ENCODE measurements around the gene CSH2.
"Not testable (repeated sequence)": the region's sequence is repeated elsewhere in the genome, so short reads cannot be mapped to it uniquely, and the experiment has no call there.

Gene CSH2

DNA sequence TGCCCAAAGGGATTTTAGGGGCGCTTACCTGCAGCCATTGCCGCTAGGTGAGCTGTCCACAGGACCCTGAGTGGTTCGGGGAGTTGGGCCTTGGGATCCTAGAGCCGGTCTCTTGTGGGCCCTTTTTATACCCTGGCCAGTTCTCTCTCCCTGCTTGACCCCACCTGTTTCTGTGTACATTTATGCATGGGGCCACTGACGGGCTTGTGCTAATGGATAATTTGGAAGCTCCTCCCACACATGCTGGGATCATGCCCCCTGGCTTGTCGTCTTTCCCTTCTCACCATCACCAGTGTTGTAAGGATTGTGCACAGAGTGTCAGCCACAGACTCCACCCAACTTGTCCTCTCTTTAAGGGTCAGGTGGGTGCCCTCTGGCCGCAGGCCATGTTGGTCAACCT, at the start of gene CSH2:
Gene CSH2, minus strand, starts transcription at position 101 of the 400 bp plus-strand sequence. Its CDS starts 63 bp downstream, at position 38.
- FAIRE-seq, result not testable (repeated sequence)

DNA sequence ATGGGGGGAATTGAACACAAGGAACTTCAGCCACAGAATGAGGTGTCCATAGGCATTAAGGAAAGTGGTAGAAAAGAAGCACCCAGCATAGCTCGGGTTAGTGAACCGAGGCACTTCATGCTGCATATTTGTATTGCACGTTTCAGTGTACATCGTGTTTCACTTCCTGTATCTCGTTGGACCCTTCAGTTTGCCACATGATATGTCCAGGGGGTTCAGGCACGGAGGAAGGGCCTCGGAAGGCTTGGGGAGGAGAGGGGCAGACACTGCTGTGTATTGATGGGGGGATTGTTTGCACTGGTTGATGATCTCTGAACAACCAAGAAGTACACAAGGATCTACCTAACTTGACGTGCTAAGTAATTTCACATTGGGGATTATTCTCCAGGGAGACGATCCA, 48.9 kb upstream of the CSH2 start:
- not testable (repeated sequence) for FAIRE-seq

DNA sequence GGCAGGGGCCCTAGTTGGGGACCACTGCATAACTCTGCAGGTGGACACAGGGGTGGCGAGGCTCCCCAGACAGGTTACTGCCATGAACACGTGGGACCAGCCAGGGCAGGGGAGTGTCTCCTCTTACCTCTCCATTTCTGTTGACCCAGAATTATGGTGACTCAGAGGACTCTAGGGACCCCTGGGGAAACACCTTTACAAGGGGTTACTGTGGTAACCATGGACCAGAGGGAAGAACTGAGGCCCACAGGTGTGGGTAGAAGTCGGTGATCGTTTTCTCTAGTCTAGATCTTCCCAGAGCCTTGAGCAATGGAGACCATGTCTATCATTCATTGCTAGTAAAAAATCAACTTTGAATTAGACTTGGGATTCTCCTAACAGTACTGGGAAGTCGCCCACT, 47.3 kb upstream of the CSH2 start:
- not testable (repeated sequence) for FAIRE-seq

DNA sequence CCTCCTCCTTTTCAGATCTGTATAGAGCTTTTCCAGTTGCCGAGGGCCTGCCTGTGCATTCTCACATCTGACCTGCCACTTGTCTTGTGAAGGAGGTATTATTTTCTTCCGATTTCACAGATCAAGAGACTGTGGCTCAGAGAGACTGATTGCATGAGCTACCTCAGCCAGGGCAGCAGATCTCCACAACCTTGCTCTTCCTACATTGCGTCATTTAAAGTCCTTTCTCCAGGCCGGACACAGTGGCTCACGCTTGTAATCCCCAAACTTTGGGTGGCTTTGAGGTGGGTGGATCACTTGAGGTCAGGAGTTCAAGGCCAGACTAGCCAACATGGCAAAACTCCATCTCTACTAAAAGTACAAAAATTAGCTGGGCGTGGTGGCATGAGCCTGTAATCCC, 46.6 kb upstream of the CSH2 start:
- FAIRE-seq, result not testable (repeated sequence)

DNA sequence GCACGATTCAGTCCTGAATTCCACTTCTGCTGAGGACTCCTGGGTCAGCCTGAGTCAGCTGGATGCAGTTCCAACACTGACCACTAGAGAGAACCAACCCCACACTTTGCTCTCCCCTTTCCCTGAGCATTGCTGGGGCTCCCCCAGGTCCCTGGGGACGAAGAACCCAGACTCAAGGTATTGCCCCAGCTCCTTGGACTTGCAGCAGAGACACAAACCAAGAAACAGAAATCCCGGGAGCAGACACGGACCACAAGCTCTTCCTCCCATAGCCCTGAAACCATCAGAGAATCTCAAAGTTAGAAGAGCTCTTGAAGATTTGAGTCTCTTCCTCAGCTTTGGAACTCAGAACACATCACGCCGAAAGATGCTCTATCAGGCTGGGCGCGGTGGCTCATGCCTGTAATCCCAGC, 45.8 kb upstream of the CSH2 start:
- no peak for FAIRE-seq

DNA sequence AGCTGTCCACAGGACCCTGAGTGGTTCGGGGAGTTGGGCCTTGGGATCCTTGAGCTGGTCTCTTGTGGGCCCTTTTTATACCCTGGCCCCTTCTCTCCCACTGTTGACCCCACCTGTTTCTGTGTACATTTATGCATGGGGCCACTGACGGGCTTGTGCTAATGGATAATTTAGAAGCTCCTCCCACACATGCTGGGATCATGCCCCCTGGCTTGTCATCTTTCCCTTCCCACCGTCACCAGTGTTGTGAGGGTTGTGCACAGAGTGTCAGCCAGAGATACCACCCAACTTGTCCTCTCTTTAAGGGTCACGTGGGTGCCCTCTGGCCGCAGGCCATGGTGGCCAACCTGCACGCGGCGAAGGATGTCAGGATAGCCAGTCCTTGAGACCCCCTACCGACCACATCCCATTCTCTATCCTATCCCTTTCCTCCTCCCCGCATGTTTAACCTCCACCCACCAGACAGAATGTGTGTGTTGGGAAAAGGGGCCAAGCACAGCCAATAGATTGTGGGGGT, 45.4 kb upstream of the CSH2 start, which contains the start of gene GH1:
Gene GH1, minus strand, starts transcription at position 51 of the 517 bp plus-strand sequence. CDS start 63 bp downstream, outside the sequence.
- not testable (repeated sequence) for FAIRE-seq

DNA sequence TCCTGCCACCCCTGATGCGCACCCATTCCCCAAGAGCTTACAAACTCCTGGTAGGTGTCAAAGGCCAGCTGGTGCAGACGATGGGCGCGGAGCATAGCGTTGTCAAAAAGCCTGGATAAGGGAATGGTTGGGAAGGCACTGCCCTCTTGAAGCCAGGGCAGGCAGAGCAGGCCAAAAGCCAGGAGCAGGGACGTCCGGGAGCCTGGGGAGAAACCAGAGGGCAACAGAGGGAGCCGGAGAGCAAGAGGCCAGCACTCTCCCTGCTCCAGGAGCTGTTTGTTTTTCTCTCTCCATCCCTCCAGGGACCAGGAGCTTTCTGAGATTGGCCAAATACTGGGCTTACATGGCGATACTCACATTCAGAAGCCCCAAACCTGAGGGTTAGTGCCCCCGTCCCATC, 44.8 kb upstream of the CSH2 start:
- no peak for FAIRE-seq

DNA sequence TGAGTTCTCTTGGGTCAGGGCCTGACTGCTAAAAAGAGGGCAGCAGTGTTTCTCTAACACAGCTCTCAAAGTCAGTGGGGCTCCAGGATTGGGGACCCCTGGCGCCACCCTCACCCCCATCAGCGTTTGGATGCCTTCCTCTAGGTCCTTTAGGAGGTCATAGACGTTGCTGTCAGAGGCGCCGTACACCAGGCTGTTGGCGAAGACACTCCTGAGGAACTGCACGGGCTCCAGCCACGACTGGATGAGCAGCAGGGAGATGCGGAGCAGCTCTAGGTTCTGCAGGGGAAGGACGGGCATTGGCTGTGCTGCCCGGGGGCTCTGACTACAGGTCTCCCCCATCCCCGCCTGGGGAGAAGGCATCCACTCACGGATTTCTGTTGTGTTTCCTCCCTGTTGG, 44.2 kb upstream of the CSH2 start:
- FAIRE-seq, result no peak

DNA sequence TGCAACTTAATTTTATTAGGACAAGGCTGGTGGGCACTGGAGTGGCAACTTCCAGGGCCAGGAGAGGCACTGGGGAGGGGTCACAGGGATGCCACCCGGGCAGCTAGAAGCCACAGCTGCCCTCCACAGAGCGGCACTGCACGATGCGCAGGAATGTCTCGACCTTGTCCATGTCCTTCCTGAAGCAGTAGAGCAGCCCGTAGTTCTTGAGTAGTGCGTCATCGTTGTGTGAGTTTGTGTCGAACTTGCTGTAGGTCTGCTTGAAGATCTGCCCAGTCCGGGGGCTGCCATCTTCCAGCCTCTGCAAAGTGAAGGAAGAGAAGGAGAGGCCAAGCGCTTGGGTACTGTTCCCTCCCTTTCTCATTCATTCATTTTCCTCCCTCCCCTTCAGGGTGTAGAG, 43.7 kb upstream of the CSH2 start:
- FAIRE-seq, result not testable (repeated sequence)

DNA sequence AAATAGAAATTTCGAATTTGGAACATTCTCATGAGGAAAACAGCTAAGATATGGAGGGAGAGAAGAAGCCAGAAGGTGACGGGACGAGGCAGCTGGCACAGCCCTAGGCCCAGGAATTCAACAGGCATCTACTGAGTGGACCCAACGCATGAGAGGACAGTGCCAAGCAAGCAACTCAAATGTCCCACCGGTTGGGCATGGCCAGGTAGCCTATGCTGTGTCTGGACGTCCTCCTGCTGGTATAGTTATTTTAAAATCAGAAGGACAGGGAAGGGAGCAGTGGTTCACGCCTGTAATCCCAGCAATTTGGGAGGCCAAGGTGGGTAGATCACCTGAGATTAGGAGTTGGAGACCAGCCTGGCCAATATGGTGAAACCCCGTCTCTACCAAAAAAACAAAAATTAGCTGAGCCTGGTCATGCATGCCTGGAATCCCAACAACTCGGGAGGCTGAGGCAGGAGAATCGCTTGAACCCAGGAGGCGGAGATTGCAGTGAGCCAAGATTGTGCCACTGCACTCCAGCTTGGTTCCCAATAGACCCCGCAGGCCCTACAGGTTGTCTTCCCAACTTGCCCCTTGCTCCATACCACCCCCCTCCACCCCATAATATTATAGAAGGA, 43.2 kb upstream of the CSH2 start:
- no peak for FAIRE-seq

DNA sequence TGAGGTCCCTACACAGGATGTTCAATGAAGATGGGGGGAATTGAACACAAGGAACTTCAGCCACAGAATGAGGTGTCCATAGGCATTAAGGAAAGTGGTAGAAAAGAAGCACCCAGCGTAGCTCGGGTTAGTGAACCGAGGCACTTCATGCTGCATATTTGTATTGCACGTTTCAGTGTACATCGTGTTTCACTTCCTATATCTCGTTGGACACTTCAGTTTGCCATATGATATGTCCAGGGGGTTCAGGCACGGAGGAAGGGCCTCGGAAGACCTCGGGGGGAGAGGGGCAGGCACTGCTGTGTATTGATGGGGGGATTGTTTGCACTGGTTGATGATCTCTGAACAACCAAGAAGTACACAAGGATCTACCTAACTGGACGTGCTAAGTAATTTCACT, 42.3 kb upstream of the CSH2 start:
- FAIRE-seq, result not testable (repeated sequence)

DNA sequence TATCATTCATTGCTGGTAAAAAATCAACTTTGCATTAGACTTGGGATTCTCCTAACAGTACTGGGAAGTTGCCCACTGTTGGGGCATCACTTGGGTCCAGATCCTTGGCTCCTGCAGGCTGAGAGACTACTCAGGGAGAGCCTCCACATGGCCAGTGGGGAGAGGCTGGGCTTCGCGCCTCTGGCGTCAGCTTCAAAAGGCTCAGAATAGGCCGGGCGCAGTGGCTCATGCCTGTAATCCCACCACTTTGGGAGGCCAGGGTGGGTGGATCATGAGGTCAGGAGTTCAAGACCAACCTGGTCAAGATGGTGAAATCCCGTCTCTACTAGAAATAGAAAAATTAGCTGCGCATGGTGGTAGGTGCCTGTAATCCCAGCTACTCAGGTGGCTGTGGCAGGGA, 41.0 kb upstream of the CSH2 start:
- no peak for FAIRE-seq

DNA sequence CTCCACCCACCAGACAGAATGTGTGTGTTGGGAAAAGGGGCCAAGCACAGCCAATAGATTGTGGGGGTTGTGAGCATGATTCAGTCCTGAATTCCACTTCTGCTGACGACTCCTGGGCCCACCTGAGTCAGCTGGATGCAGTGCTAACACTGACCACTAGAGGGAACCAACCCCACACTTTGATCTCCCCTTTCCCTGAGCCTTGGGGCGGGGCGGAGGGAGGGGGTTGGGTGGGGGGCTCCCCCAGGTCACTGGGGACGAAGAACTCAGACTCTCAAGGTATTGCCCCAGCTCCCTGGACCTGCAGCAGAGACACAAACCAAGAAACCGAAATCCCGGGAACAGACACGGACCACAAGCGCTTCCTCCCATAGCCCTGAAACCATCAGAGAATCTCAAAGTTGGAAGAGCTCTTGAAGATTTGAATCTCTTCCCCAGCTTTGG, 38.2 kb upstream of the CSH2 start:
- no peak for FAIRE-seq

DNA sequence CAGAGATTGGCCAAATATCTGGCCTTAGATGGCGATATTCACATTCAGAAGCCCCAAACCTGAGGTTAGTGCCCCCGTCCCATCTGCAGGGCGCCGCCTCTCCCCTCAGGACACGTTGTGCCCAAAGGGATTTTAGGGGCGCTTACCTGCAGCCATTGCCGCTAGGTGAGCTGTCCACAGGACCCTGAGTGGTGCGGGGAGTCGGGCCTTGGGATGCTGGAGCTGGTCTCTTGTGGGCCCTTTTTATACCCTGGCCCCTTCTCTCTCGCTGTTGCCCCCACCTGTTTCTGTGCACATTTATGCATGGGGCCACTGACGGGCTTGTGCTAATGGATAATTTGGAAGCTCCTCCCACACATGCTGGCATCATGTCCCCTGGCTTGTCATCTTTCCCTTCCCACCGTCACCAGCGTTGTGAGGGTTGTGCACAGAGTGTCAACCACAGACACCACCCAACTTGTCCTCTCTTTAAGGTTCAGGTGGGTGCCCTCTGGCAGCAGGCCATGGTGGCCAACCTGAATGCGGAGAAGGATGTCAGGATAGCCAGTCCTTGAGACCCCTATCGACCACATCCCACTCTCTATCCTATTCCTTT, 37.7 kb upstream of the CSH2 start, which contains the start of gene CSHL1:
Gene CSHL1, minus strand, starts transcription at position 218 of the 595 bp plus-strand sequence. Its CDS starts 62 bp downstream, at position 156.
- FAIRE-seq, result no peak

DNA sequence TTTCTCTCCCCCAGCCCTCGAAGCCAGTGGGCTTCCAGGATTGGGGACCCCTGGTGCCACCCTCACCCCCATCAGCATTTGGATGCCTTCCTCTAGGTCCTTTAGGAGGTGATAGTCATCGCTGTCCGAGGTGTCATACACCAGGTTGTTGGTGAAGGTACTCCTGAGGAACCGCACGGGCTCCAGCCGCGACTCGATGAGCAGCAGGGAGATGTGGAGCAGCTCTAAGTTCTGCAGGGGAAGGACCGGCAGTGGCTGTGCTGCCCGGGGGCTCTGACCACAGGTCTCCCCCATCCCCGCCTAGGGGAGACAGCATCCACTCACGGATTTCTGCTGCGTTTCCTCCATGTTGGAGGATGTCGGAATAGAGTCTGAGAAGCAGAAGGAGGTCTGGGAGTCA, 36.6 kb upstream of the CSH2 start:
- FAIRE-seq, result no peak

DNA sequence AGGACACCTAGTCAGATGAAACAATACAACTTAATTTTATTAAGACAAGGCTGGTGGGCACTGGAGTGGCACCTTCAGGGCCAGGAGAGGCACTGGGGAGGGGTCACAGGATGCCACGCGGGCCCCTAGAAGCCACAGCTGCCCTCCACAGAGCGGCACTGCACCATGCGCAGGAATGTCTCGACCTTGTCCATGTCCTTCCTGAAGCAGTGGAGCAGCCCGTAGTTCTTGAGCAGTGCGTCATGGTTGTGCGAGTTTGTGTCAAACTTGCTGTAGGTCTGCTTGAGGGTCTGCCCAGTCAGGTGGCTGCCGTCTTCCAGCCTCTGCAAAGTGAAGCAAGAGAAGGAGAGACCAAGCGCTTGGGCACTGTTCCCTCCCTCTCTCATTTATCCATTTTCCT, 36.1 kb upstream of the CSH2 start:
- not testable (repeated sequence) for FAIRE-seq

DNA sequence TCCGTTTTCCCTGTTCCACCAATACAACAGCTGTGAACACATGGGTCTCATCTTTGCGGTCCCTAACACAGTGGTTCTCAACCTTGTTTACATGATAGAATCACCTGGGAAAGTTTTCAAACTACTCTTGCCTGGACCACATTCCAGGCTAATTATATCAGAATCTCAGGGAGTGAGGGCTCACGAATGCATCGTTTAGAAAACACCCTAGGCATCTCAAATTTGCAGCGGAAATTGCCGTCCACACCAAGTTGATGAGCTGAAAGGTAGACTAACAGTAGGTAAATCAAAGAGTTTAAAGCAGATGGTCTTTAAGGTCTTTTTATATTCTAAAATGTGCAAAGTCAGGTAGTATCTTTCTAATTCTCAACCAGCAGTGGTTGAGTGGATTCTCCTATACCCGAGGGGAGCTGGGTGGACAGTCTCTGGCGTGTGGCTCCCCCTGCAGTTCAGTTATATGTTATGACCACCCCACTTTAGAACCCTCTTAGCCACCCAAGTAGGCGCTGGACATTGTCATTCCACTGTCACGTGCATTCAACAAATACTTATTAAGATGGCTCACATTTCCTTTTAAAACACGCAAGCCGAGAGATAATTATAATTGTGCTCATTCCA, 33.8 kb upstream of the CSH2 start:
- not testable (repeated sequence) for FAIRE-seq

DNA sequence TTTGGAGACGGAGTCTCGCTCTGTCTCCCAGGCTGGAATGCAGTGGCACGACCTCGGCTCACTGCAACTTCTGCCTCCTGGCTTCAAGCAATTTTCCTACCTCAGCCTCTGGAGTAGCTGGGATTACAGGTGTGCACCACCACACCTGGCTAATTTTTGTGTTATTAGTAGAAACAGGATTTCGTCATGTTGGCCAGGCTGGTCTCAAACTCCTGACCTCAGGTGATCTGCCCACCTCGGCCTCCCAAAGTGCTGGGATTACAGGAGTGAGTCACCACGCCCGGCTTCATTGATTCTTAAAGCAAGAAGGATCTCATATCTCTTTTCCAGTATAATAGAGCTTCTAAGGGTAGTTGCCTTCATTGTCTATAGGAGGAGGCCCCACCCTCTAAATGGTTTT, 31.3 kb upstream of the CSH2 start:
- FAIRE-seq, result not testable (repeated sequence)

DNA sequence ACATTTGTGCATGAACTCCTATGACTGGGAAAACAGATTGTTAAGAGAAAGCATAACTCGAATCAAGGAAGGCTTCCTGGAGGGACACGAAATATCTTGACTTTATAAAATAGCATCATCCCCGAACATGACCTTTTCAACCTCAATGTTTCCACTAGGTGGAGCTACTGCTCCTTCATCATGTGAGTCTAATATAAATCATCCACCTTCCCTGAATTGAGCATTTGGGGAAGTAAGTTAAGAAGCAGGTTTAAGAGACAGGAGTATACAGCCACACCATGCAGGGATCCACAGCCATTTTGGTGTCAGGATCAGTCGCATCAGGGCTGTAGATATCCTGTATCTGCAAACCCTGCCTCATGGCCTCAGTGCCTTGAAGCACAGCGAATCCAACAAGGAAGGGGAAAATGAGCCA, 30.3 kb upstream of the CSH2 start:
- peak; percentile 48 for FAIRE-seq

DNA sequence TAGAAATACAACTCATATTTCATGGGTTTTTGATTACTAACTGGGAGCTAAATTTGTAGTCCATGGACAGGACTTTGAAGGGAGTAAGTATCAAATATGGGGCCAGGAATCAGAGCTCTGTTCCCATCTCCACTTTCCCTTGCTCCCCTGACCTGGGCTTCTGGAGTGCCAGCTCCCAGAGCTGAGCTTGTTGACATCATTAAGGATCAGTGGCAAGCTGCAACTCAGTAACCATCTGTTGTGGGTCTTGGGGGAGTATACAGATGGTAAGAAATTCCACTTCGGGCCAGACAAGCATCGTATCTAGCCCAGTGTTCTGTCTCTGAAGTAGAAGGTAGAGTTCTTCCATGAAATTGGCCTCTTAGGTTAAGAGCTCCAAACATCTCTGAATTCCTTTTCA, 28.5 kb upstream of the CSH2 start:
- not testable (repeated sequence) for FAIRE-seq

DNA sequence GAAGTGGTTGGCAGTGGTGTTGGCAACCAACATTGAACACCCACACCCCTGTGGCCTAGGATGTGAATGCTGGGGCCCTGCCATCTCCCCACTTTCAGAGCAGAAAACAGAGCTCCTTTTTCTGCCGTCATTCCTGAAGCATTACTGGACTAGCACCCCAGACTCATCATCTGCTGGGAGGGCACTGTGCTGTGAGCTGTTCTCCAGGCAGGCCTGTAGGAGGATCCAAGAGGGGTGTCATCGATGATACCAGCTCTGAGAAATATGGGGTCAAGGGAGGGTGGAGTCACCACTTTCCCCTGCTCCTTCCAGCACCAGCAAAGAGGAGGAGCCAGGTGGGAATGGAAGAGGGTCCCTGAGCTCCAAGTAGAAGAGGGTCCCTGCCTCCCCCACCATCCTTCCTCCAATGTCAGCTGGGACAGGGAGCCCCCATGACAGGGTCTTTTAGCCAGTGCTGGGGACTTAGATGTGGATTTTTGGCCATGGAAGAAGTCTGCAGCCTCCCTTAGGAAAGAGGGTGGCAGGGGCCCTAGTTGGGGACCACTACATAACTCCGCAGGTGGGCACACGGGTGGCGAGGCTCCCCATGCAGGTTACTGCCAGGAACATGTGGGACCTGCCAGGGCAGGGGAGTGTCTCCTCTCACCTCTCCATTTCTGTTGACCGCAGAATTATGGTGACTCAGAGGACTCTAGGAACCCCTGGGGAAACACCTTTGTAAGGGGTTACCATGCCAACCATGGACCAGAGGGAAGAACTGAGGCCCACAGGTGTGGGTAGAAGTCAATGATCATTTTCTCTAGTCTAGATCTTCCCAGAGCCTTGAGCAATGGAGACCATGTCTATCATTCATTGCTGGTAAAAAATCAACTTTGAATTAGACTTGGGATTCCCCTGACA, 25.7 kb upstream of the CSH2 start:
- FAIRE-seq, result not testable (repeated sequence)

DNA sequence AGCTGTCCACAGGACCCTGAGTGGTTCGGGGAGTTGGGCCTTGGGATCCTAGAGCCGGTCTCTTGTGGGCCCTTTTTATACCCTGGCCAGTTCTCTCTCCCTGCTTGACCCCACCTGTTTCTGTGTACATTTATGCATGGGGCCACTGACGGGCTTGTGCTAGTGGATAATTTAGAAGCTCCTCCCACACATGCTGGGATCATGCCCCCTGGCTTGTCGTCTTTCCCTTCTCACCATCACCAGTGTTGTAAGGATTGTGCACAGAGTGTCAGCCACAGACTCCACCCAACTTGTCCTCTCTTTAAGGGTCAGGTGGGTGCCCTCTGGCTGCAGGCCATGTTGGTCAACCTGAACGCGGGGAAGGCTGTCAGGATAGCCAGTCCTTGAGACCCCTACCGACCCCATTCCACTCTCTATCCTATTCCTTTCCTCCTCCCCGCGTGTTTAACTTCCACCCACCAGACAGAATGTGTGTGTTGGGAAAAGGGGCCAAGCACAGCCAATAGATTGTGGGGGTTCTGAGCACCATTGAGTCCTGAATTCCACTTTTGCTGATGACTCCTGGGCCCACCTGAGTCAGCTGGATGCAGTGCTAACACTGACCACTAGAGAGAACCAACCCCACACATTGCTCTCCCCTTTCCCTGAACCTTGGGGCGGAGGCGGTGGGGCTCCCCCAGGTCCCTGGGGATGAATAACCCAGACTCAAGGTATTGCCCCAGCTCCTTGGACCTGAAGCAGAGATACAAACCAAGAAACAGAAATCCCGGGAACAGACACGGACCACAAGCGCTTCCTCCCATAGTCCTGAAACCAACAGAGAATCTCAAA, 23.3 kb upstream of the CSH2 start, which contains the start of gene CSH1:
Gene CSH1, minus strand, starts transcription at position 51 of the 831 bp plus-strand sequence. CDS start 63 bp downstream, outside the sequence.
- not testable (repeated sequence) for FAIRE-seq

Data from A204.1 (cell line).